Endothelial cell of umbilical vein (primary cell): ENCODE measurements around the gene TUT7. TPM values are rescaled to one million over a fixed set of nuclear protein-coding genes. Genes with fewer than 3 reads are reported as not detected.

ENCODE experiments used
- BruUV-seq: library from RNA; stranded (reverse); fragments of 400-500 nt; replicated peaks from 2 replicates; lab custom pipeline; 2021; lab: Mats Ljungman, UMichigan
- CTCF ChIA-PET: fragments of 300-600, 350-600 bp; sonication (Branson Sonifier 250); formaldehyde crosslinking; loops from one replicate; lab custom pipeline; 2021; ENCODE audit warnings: antibody characterized with exemption, inconsistent platforms; lab: Charles Lee
- POLR2A ChIA-PET: fragments of 300-600, 350-600 bp; sonication (Branson Sonifier 250); formaldehyde crosslinking; loops from one replicate; lab custom pipeline; 2021; ENCODE audit warnings: antibody characterized with exemption, inconsistent platforms; lab: Charles Lee
- DNase-seq: peaks from one replicate; pipeline ENCODE4 v3.0.0-alpha.2; 2011; ENCODE audit warnings: low read depth, low spot score
- FAIRE-seq: peaks from 2 replicates; lab custom pipeline; 2011; peaks lifted over from hg19 to GRCh38; lab: Jason Lieb, UNC
- H2AFZ ChIP-seq: 2 replicates; pipeline ENCODE4 v1.6.0; 2012; ENCODE audit warnings: low read depth, low read length, control low read depth, inconsistent platforms
- H3K27ac ChIP-seq: 2 replicates; pipeline ENCODE4 v1.5.1; 2011; ENCODE audit warnings: low read depth, mild to moderate bottlenecking, control low read depth, low read length, moderate library complexity; ENCODE audit not compliant: insufficient read depth
- H3K27me3 ChIP-seq, 2 experiments: 2 replicates each; pipeline versions ENCODE4 v1.6.0 to v1.6.1; 2011; ENCODE audit warnings: low read length in 2 of 2, mixed read lengths in 1 of 2; ENCODE audit not compliant: control insufficient read depth in 2 of 2, insufficient read depth in 2 of 2
- H3K36me3 ChIP-seq, 2 experiments: 2 replicates in 1 of 2; 3 replicates in 1 of 2; pipeline ENCODE4 v1.5.1; 2011; ENCODE audit warnings: low read length in 2 of 2, mild to moderate bottlenecking in 1 of 2, moderate library complexity in 1 of 2; ENCODE audit not compliant: control insufficient read depth in 2 of 2, insufficient read depth in 2 of 2; ENCODE audit errors: extremely low read depth in 1 of 2
- H3K4me1 ChIP-seq: 3 replicates; pipeline ENCODE4 v1.5.1; 2011; ENCODE audit warnings: mild to moderate bottlenecking, low read length; ENCODE audit not compliant: control insufficient read depth, insufficient read depth; ENCODE audit errors: extremely low read depth
- H3K4me2 ChIP-seq: 2 replicates; pipeline ENCODE4 v1.6.1; 2011; ENCODE audit warnings: low read length, control low read depth, mixed read lengths; ENCODE audit not compliant: insufficient read depth
- H3K4me3 ChIP-seq, 3 experiments: fragments of 200-600 bp in 1 of 3; sonication (generic), shearing (Covaris generic) in 1 of 3; replicated peaks in 1 of 3; 2 replicates each; pipeline ENCODE4 v1.5.1; 2011 to 2016; ENCODE audit warnings: control low read depth in 3 of 3, low read length in 3 of 3, mild to moderate bottlenecking in 2 of 3, inconsistent platforms in 1 of 3, low read depth in 1 of 3, moderate library complexity in 1 of 3; ENCODE audit not compliant: insufficient read depth in 1 of 3
- H3K79me2 ChIP-seq: 2 replicates; pipeline ENCODE4 v1.6.0; 2012; ENCODE audit warnings: low read length, inconsistent platforms; ENCODE audit not compliant: control insufficient read depth, insufficient read depth
- H3K9ac ChIP-seq: replicated peaks from 2 replicates; pipeline ENCODE3; 2011; ENCODE audit warnings: low read length, control low read depth; ENCODE audit not compliant: insufficient read depth; ENCODE audit errors: extremely low read depth
- H3K9me1 ChIP-seq: replicated peaks from 3 replicates; pipeline ENCODE4 v1.6.0; 2011; ENCODE audit warnings: mild to moderate bottlenecking, low read length; ENCODE audit not compliant: control insufficient read depth, insufficient read depth; ENCODE audit errors: extremely low read depth
- H3K9me3 ChIP-seq: replicated peaks from 2 replicates; pipeline ENCODE4 v1.5.1; 2012; ENCODE audit warnings: low read length, inconsistent platforms; ENCODE audit not compliant: control insufficient read depth, insufficient read depth
- H4K20me1 ChIP-seq: replicated peaks from 2 replicates; pipeline ENCODE3; 2011; ENCODE audit warnings: mild to moderate bottlenecking, low read length; ENCODE audit not compliant: control insufficient read depth, insufficient read depth; ENCODE audit errors: extremely low read depth
- EZH2 ChIP-seq: IDR thresholded peaks from 2 replicates; pipeline ENCODE4 v1.6.1; 2012; ENCODE audit warnings: borderline replicate concordance, low read depth, mild to moderate bottlenecking, moderate library complexity, low read length, inconsistent platforms; ENCODE audit not compliant: severe bottlenecking
- FOS ChIP-seq: IDR thresholded peaks from 2 replicates; pipeline ENCODE4 v1.6.1; 2011; ENCODE audit warnings: mild to moderate bottlenecking, low read length, moderate library complexity, borderline replicate concordance; ENCODE audit not compliant: insufficient read depth
- GATA2 ChIP-seq: IDR thresholded peaks from 2 replicates; pipeline ENCODE4 v1.7.0; 2011; ENCODE audit warnings: low read depth, mild to moderate bottlenecking, moderate library complexity, mixed read lengths, low read length; ENCODE audit not compliant: insufficient read length, insufficient read depth
- JUN ChIP-seq: IDR thresholded peaks from 2 replicates; pipeline ENCODE4 v1.6.1; 2011; ENCODE audit warnings: borderline replicate concordance, low read depth; ENCODE audit not compliant: insufficient read length, insufficient read depth
- MYC ChIP-seq: IDR thresholded peaks from one replicate; pipeline ENCODE4 v1.6.1; 2011; ENCODE audit warnings: mild to moderate bottlenecking, low read depth, low read length
- POLR2A ChIP-seq: IDR thresholded peaks from 2 replicates; pipeline ENCODE4 v1.6.1; 2012; ENCODE audit warnings: low read depth, mild to moderate bottlenecking, control low read depth, low read length
- POLR2AphosphoS5 ChIP-seq: IDR thresholded peaks from 2 replicates; pipeline ENCODE4 v1.6.1; 2012; ENCODE audit warnings: low read depth, mild to moderate bottlenecking, control low read depth, low read length, moderate library complexity; ENCODE audit not compliant: insufficient read depth
- dilution Hi-C: fragments of 300-500 bp; cut with MboI; formaldehyde crosslinking; loops from one replicate; pipeline ENCODE4 v1.15.0; 2019; ENCODE audit warnings: low sequenced_read_pairs; ENCODE audit not compliant: extremely low pct_ligation_motif_present
- intact Hi-C: fragments of 100-400 bp; cut with micrococcal nuclease; formaldehyde crosslinking; loops from one replicate; pipeline ENCODE4 v1.10.0; 2022
- polyA plus RNA-seq, 4 experiments: library from polyadenylated mRNA; depleted of rRNA in 3 of 4; stranded (reverse) in 3 of 4; unstranded in 1 of 4; fragments of >200 nt; gene quantifications; 2 replicates each; pipeline versions ENCODE4 v1.2.1 to v1.2.3, GENCODE V29; 2011 to 2012; ENCODE audit warnings: missing spikeins in 1 of 4
- total RNA-seq: library from RNA; stranded (reverse); gene quantifications from 2 replicates; pipeline ENCODE4 v1.2.3, GENCODE V29; 2021
- TF ChIP-seq, protein P1 (sequence below), 2 donors: IDR thresholded peaks; 1 replicate in 1 of 2; 2 replicates in 1 of 2; pipeline ENCODE4 v1.5.1; 2011; ENCODE audit warnings: low read length in 2 of 2, mild to moderate bottlenecking in 2 of 2, moderate library complexity in 2 of 2, control low read depth in 1 of 2, inconsistent platforms in 1 of 2, low read depth in 1 of 2; ENCODE audit not compliant: insufficient read depth in 1 of 2; ENCODE audit errors: extremely low read depth in 1 of 2
- TF ChIP-seq, protein P2 (sequence below): IDR thresholded peaks from 2 replicates; pipeline ENCODE4 v1.6.1; 2011; ENCODE audit not compliant: insufficient read depth, insufficient read length

Gene TUT7
- total and polyA plus RNA-seq, 2 donors (not counting 3 experiments of a cell fraction or from before 2014, with no cell fraction given) = 5.1 to 19.0 TPM

DNA sequence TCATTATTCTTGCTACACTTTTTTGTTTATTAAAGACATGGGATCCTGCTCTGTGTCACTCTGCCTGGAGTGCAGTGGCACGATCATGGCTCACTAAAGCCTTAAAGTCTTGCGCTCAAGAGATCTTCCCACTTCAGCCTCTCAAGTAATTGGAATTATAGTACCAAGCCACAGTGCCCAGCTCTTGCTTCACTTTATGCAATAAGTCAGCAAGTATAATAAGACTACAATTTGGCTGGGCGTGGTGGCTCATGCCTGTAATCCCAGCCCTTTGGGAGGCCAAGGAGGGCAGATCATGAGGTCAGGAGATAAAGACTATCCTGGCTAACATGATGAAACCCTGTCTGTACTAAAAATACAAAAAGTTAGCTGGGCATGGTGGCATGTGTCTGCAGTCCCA is 100.6 kb downstream of the TUT7 start:
- BruUV-seq = no TSS peak
- Histone ChIP-seq H4K20me1 (no peaks in the 10 kb centered on the region), H3K36me3 (no peaks in the 10 kb centered on the region), H3K4me3 (no peak overlapping the region), H3K79me2 (no peaks in the 10 kb centered on the region), H3K9me1 (no peaks in the 10 kb centered on the region), H3K27ac (no peak overlapping the region), H2AFZ (no peak overlapping the region), H3K4me1 (no peaks in the 10 kb centered on the region), H3K9ac (no peak overlapping the region), H3K4me2 (no peak overlapping the region), H3K9me3 (no peaks in the 10 kb centered on the region), H3K27me3 (no peaks in the 10 kb centered on the region)
- intact Hi-C loops (no loop called here), dilution Hi-C loops (no loop called here)
- ChIA-PET POLR2A (no interaction called here), CTCF (no interaction called here)
- no peak for TF ChIP-seq MYC
- no peak for TF ChIP-seq JUN
- TF ChIP-seq, protein P1, sequence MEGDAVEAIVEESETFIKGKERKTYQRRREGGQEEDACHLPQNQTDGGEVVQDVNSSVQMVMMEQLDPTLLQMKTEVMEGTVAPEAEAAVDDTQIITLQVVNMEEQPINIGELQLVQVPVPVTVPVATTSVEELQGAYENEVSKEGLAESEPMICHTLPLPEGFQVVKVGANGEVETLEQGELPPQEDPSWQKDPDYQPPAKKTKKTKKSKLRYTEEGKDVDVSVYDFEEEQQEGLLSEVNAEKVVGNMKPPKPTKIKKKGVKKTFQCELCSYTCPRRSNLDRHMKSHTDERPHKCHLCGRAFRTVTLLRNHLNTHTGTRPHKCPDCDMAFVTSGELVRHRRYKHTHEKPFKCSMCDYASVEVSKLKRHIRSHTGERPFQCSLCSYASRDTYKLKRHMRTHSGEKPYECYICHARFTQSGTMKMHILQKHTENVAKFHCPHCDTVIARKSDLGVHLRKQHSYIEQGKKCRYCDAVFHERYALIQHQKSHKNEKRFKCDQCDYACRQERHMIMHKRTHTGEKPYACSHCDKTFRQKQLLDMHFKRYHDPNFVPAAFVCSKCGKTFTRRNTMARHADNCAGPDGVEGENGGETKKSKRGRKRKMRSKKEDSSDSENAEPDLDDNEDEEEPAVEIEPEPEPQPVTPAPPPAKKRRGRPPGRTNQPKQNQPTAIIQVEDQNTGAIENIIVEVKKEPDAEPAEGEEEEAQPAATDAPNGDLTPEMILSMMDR (IDR thresholded peaks at IDR 0.05; ENCODE audit: extremely low read depth in 1 of 2, insufficient read depth in 1 of 2, low read depth in 1 of 2, low read length in 2 of 2) = no peak
- no peak for TF ChIP-seq GATA2
- TF ChIP-seq, protein P2, sequence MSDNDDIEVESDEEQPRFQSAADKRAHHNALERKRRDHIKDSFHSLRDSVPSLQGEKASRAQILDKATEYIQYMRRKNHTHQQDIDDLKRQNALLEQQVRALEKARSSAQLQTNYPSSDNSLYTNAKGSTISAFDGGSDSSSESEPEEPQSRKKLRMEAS = no peak
- TF ChIP-seq EZH2 = no peak
- no peak for TF ChIP-seq FOS
- TF ChIP-seq POLR2A = no peak
- TF ChIP-seq POLR2AphosphoS5 = no peak
- FAIRE-seq = no peak
- no peak for DNase-seq
